H9 (cell line): ENCODE measurements around the gene ST6GALNAC3. TPM values are rescaled to one million over a fixed set of nuclear protein-coding genes. Genes with fewer than 3 reads are reported as not detected.

ENCODE experiments used
- DNase-seq: peaks from one replicate; pipeline ENCODE4 v3.0.0-alpha.2; 2017
- H2AFZ ChIP-seq: one replicate; pipeline ENCODE4 v1.6.1; 2013; ENCODE audit warnings: mild to moderate bottlenecking, low read length, control low read depth, moderate library complexity
- H2AK5ac ChIP-seq: 2 replicates; pipeline ENCODE4 v1.6.1; 2013; ENCODE audit warnings: low read length, control low read depth, mixed read lengths; ENCODE audit not compliant: insufficient read length
- H2BK120ac ChIP-seq: one replicate; pipeline ENCODE4 v1.6.1; 2013; ENCODE audit warnings: low read depth, mild to moderate bottlenecking, low read length, control low read depth, inconsistent platforms; ENCODE audit not compliant: poor library complexity, severe bottlenecking
- H2BK12ac ChIP-seq: 2 replicates; pipeline ENCODE4 v1.6.1; 2013; ENCODE audit warnings: low read length, control low read depth, mixed read lengths, low read depth; ENCODE audit not compliant: insufficient read length
- H2BK15ac ChIP-seq: 2 replicates; pipeline ENCODE4 v1.6.1; 2013; ENCODE audit warnings: low read depth, low read length, control low read depth
- H2BK20ac ChIP-seq: one replicate; pipeline ENCODE4 v1.6.1; 2013; ENCODE audit warnings: low read depth, mild to moderate bottlenecking, low read length, control low read depth, inconsistent platforms; ENCODE audit not compliant: poor library complexity, severe bottlenecking
- H2BK5ac ChIP-seq: 2 replicates; pipeline ENCODE4 v1.6.1; 2013; ENCODE audit warnings: low read length, control low read depth, mixed read lengths; ENCODE audit not compliant: insufficient read length
- H3K14ac ChIP-seq: 2 replicates; pipeline ENCODE4 v1.6.1; 2013; ENCODE audit warnings: low read length, control low read depth; ENCODE audit not compliant: insufficient read depth
- H3K18ac ChIP-seq: 2 replicates; pipeline ENCODE4 v1.6.1; 2013; ENCODE audit warnings: low read depth, mild to moderate bottlenecking, mixed read lengths, low read length, control low read depth; ENCODE audit not compliant: insufficient read length
- H3K23ac ChIP-seq: 2 replicates; pipeline ENCODE4 v1.6.1; 2013; ENCODE audit warnings: low read length, control low read depth, mixed read lengths, low read depth; ENCODE audit not compliant: insufficient read length
- H3K23me2 ChIP-seq: 2 replicates; pipeline ENCODE4 v1.6.1; 2013; ENCODE audit warnings: low read depth, mild to moderate bottlenecking, mixed read lengths, low read length, control low read depth; ENCODE audit not compliant: insufficient read length, poor library complexity, severe bottlenecking
- H3K27ac ChIP-seq: 2 replicates; pipeline ENCODE4 v1.5.1; 2013; ENCODE audit warnings: low read length, control low read depth, mixed read lengths, low read depth; ENCODE audit not compliant: insufficient read length
- H3K27me3 ChIP-seq: 2 replicates; pipeline ENCODE4 v1.6.1; 2013; ENCODE audit warnings: low read length, control low read depth, inconsistent platforms; ENCODE audit not compliant: insufficient read depth
- H3K4ac ChIP-seq: 2 replicates; pipeline ENCODE4 v1.6.1; 2013; ENCODE audit warnings: low read depth, mild to moderate bottlenecking, control low read depth, inconsistent platforms, low read length, moderate library complexity
- H3K4me1 ChIP-seq: 2 replicates; pipeline ENCODE4 v1.6.1; 2013; ENCODE audit warnings: low read length, control low read depth, inconsistent platforms; ENCODE audit not compliant: insufficient read depth
- H3K4me2 ChIP-seq: 2 replicates; pipeline ENCODE4 v1.6.1; 2013; ENCODE audit warnings: low read length, control low read depth, mixed read lengths; ENCODE audit not compliant: insufficient read length, insufficient read depth
- H3K56ac ChIP-seq: 2 replicates; pipeline ENCODE4 v1.6.1; 2013; ENCODE audit warnings: low read depth, mild to moderate bottlenecking, mixed read lengths, low read length, control low read depth; ENCODE audit not compliant: insufficient read length
- H3K79me1 ChIP-seq: 2 replicates; pipeline ENCODE4 v1.6.1; 2013; ENCODE audit warnings: low read depth, mild to moderate bottlenecking, moderate library complexity, low read length, control low read depth, inconsistent platforms; ENCODE audit not compliant: insufficient read depth, poor library complexity, severe bottlenecking
- H3K79me2 ChIP-seq: 2 replicates; pipeline ENCODE4 v1.6.1; 2013; ENCODE audit warnings: low read length, control low read depth, inconsistent platforms; ENCODE audit not compliant: insufficient read depth
- H3K9ac ChIP-seq: 2 replicates; pipeline ENCODE4 v1.6.1; 2013; ENCODE audit warnings: low read length, control low read depth, mixed read lengths; ENCODE audit not compliant: insufficient read length; ENCODE audit errors: extremely low read depth
- H3K9me3 ChIP-seq: one replicate; pipeline ENCODE4 v1.6.1; 2013; ENCODE audit warnings: low read depth, low read length, inconsistent platforms; ENCODE audit not compliant: control insufficient read depth
- H3T11ph ChIP-seq: one replicate; pipeline ENCODE4 v1.6.1; 2013; ENCODE audit warnings: mild to moderate bottlenecking, low read length, control low read depth, inconsistent platforms
- H4K20me1 ChIP-seq: one replicate; pipeline ENCODE4 v1.6.1; 2013; ENCODE audit not compliant: control insufficient read depth, insufficient read length, insufficient read depth
- H4K5ac ChIP-seq: 2 replicates; pipeline ENCODE4 v1.6.1; 2013; ENCODE audit warnings: low read depth, mild to moderate bottlenecking, mixed read lengths, low read length, control low read depth; ENCODE audit not compliant: insufficient read length
- H4K8ac ChIP-seq: replicated peaks from 2 replicates; pipeline ENCODE4 v1.6.1; 2013; ENCODE audit warnings: low read length, control low read depth, mixed read lengths, low read depth; ENCODE audit not compliant: insufficient read length
- H4K91ac ChIP-seq: 2 replicates; pipeline ENCODE4 v1.6.1; 2013; ENCODE audit warnings: low read depth, mild to moderate bottlenecking, moderate library complexity, mixed read lengths, low read length, control low read depth; ENCODE audit not compliant: insufficient read length
- H3K27ac Mint-ChIP-seq, 3 experiments: 2 replicates in 2 of 3; 3 replicates in 1 of 3; pipeline ENCODE4 v1.8.0; 2020 to 2021; ENCODE audit warnings: mixed read lengths in 3 of 3, mild to moderate bottlenecking in 1 of 3, moderate library complexity in 1 of 3
- H3K27me3 Mint-ChIP-seq: 2 replicates; pipeline ENCODE4 v1.8.0; 2021; ENCODE audit warnings: low read depth, mild to moderate bottlenecking, moderate library complexity, mixed read lengths
- H3K36me3 Mint-ChIP-seq, 3 experiments: 2 replicates in 2 of 3; 3 replicates in 1 of 3; pipeline ENCODE4 v1.8.0; 2020 to 2021; ENCODE audit warnings: low read depth in 3 of 3, mixed read lengths in 3 of 3; ENCODE audit not compliant: insufficient read depth in 1 of 3
- H3K4me1 Mint-ChIP-seq, 2 experiments: 2 replicates each; pipeline ENCODE4 v1.8.0; 2020; ENCODE audit warnings: mixed read lengths in 2 of 2
- H3K4me3 Mint-ChIP-seq, 2 experiments: 2 replicates in 1 of 2; 3 replicates in 1 of 2; pipeline ENCODE4 v1.8.0; 2020 to 2021; ENCODE audit warnings: mild to moderate bottlenecking in 2 of 2, mixed read lengths in 2 of 2, moderate library complexity in 1 of 2
- H3K9me3 Mint-ChIP-seq, 2 experiments: 2 replicates in 1 of 2; 3 replicates in 1 of 2; pipeline ENCODE4 v1.8.0; 2020; ENCODE audit warnings: mild to moderate bottlenecking in 2 of 2, mixed read lengths in 2 of 2, moderate library complexity in 1 of 2
- WGBS: extraction: QIAGEN DNeasy Blood & Tissue Kit; methylation state at CpG from one replicate; pipeline ENCODE4 v1.1.7; 2013; ENCODE audit warnings: missing lambda C conversion rate, low lambda C conversion rate, mixed read lengths; ENCODE audit not compliant: insufficient read length; ENCODE audit errors: extremely low coverage; 5-methylcytosine and 5-hydroxymethylcytosine counted together
- total RNA-seq: library from RNA; stranded (reverse); gene quantifications from 2 replicates; pipeline ENCODE4 v1.2.1, GENCODE V29; 2021
- TF ChIP-seq, protein P1 (sequence below): fragments of 200-600 bp; sonication (generic); conservative IDR thresholded peaks from 3 replicates; pipeline ENCODE4 v1.8.0; 2021; ENCODE audit warnings: antibody characterized with exemption, mild to moderate bottlenecking

ST6GALNAC3 gene
- total RNA-seq, 1 experiment from 2014 or later: 11.2 TPM

DNA sequence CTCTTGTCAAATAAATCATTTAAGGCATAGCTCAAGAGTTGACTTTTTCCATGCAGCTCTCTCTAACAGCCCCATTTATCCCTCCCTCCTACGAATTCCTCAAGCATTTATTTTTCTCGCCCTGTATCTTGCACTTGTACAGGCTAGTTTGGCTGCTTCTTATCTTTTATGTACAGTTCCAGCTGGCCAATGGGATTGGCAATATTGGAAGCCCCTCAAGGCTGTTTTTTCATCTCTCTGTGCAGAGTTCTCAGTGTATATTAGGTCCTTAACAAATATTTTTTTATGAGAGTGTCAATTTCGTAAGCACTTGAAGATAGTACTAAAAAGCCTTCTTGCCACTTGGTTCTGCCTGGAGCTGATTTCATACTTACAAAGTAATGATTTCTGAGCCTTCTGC lies 356.0 kb downstream of the ST6GALNAC3 start:
- no peak overlapping the region for H3K27ac ChIP-seq
- DNase-seq: no peak

More for the DNA sequence above, 356.0 kb downstream of the ST6GALNAC3 start:
- Mint-ChIP-seq H3K27ac (0 out of 7 replicates have a peak overlapping the region, but pooled peaks of 1 of the 3 experiments have one; percentile 32), H3K36me3 (no peaks in the 10 kb centered on the region), H3K4me3 (no peak overlapping the region), H3K4me1 (peaks cover 4 to 9% of the 10 kb centered on the region in 2 experiments), H3K9me3 (no peaks in the 10 kb centered on the region), H3K27me3 (no peaks in the 10 kb centered on the region)
- Histone ChIP-seq H2BK120ac (no peak overlapping the region), H4K8ac (no peak overlapping the region), H2BK12ac (no peak overlapping the region), H4K91ac (no peak overlapping the region), H3K9me3 (no peaks in the 10 kb centered on the region), H4K20me1 (no peaks in the 10 kb centered on the region), H3K4me2 (no peak overlapping the region), H2BK5ac (no peak overlapping the region), H3K18ac (no peak overlapping the region), H3K14ac (no peak overlapping the region), H3K4me1 (no peaks in the 10 kb centered on the region), H3K4ac (no peak overlapping the region), H3K9ac (no peak overlapping the region), H4K5ac (no peak overlapping the region), H3T11ph (no peak overlapping the region), H3K23me2 (no peaks in the 10 kb centered on the region), H3K27me3 (no peaks in the 10 kb centered on the region), H2BK20ac (no peak overlapping the region), H2AK5ac (no peak overlapping the region), H3K23ac (no peak overlapping the region), H2AFZ (no peak overlapping the region), H2BK15ac (no peak overlapping the region), H3K56ac (no peak overlapping the region), H3K79me2 (no peaks in the 10 kb centered on the region), H3K79me1 (no peaks in the 10 kb centered on the region)
- TF ChIP-seq, protein P1, sequence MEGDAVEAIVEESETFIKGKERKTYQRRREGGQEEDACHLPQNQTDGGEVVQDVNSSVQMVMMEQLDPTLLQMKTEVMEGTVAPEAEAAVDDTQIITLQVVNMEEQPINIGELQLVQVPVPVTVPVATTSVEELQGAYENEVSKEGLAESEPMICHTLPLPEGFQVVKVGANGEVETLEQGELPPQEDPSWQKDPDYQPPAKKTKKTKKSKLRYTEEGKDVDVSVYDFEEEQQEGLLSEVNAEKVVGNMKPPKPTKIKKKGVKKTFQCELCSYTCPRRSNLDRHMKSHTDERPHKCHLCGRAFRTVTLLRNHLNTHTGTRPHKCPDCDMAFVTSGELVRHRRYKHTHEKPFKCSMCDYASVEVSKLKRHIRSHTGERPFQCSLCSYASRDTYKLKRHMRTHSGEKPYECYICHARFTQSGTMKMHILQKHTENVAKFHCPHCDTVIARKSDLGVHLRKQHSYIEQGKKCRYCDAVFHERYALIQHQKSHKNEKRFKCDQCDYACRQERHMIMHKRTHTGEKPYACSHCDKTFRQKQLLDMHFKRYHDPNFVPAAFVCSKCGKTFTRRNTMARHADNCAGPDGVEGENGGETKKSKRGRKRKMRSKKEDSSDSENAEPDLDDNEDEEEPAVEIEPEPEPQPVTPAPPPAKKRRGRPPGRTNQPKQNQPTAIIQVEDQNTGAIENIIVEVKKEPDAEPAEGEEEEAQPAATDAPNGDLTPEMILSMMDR: no peak
- no CpG with 5 or more reads among the region's 3 CpGs for WGBS
